Measurements from ENCODE around the gene TBC1D16. TPM values are rescaled to one million over a fixed set of nuclear protein-coding genes. Genes with fewer than 3 reads are reported as not detected.

The TBC1D16 gene
- total and polyA plus RNA-seq, 10 of the 15 experiments (the other 5 are each of a cell fraction or from before 2014, with no cell fraction given), result 0.01 to 0.13 (median 0.06) TPM; not detected in 3

GRCh38 chr17:80071116-80071841, 35.6 kb upstream of the TBC1D16 start:
- TF ChIP-seq MTA3 (IDR thresholded peaks at IDR 0.05; ENCODE audit: borderline replicate concordance, low read length), result no peak
- TF ChIP-seq BRCA1 (IDR thresholded peaks at IDR 0.05; ENCODE audit: low read depth, low read length), result no peak
- TF ChIP-seq RAD51 (IDR thresholded peaks at IDR 0.05), result no peak
- no peak for TF ChIP-seq SRF (IDR thresholded peaks at IDR 0.05; ENCODE audit: low read depth in 2 of 2, low read length in 2 of 2)
- TF ChIP-seq SP1 (IDR thresholded peaks at IDR 0.05; ENCODE audit: low read depth, low read length), result no peak
- TF ChIP-seq ZNF207 (IDR thresholded peaks at IDR 0.05; ENCODE audit: borderline replicate concordance), result no peak
- Histone ChIP-seq H4K20me1 (ENCODE audit: control insufficient read depth, insufficient read depth) (no peaks in the 10 kb centered on the region), H2AFZ (ENCODE audit: control insufficient read depth, low read depth, low read length) (no peak overlapping the region), H3K9ac (ENCODE audit: control insufficient read depth, insufficient read depth, low read length) (no peak overlapping the region), H3K27ac (ENCODE audit: control insufficient read depth, insufficient read depth) (no peak overlapping the region), H3K27me3 (replicated peaks in 1 of 2; ENCODE audit: control insufficient read depth in 2 of 2, insufficient read depth in 2 of 2, low read length in 1 of 2) (no peaks in the 10 kb centered on the region; a peak in 1 of 4 replicates), H3K4me2 (ENCODE audit: control insufficient read depth, insufficient read depth) (no peak overlapping the region), H3K4me1 (ENCODE audit: control insufficient read depth, insufficient read depth, low read length) (no peaks in the 10 kb centered on the region), H3K79me2 (ENCODE audit: control insufficient read depth, insufficient read depth, low read length) (no peaks in the 10 kb centered on the region), H3K4me3 (no peak overlapping the region), H3K9me3 (replicated peaks; ENCODE audit: control insufficient read depth, insufficient read depth, low read length) (no peaks in the 10 kb centered on the region), H3K36me3 (ENCODE audit: control insufficient read depth in 2 of 2, insufficient read depth in 2 of 2, low read length in 1 of 2) (no peaks in the 10 kb centered on the region)
- ChIA-PET SMC1A (ENCODE audit: uncharacterized antibody, unreplicated experiment) (no interaction called here), POLR2A (no interaction called here), RAD21 (ENCODE audit: unreplicated experiment) (no interaction called here), CTCF (no interaction called here)
- WGBS (ENCODE audit: insufficient coverage, insufficient replicate concordance, low lambda C conversion rate, missing lambda C conversion rate), result 35% methylated on average over 20 of the region's 20 CpGs
- intact Hi-C loops (cut with micrococcal nuclease; ENCODE audit: unreplicated experiment) (no loop called here), in situ Hi-C loops (cut with MboI) (no loop called here)
- FAIRE-seq, result no peak
- BruUV-seq (replicated peaks), result no TSS peak
- no peak for DNase-seq (ENCODE audit: low read depth, low spot score)
- no peak for ATAC-seq

GRCh38 chr17:80070375-80071115, 34.9 kb upstream of the TBC1D16 start:
- Histone ChIP-seq H3K9ac (ENCODE audit: control insufficient read depth, insufficient read depth, low read length) (no peak overlapping the region), H2AFZ (ENCODE audit: control insufficient read depth, low read depth, low read length) (no peak overlapping the region), H4K20me1 (ENCODE audit: control insufficient read depth, insufficient read depth) (no peaks in the 10 kb centered on the region), H3K4me2 (ENCODE audit: control insufficient read depth, insufficient read depth) (no peak overlapping the region), H3K79me2 (ENCODE audit: control insufficient read depth, insufficient read depth, low read length) (no peaks in the 10 kb centered on the region), H3K9me3 (replicated peaks; ENCODE audit: control insufficient read depth, insufficient read depth, low read length) (no peaks in the 10 kb centered on the region), H3K27ac (ENCODE audit: control insufficient read depth, insufficient read depth) (no peak overlapping the region), H3K27me3 (replicated peaks in 1 of 2; ENCODE audit: control insufficient read depth in 2 of 2, insufficient read depth in 2 of 2, low read length in 1 of 2) (no peaks in the 10 kb centered on the region; a peak in 1 of 4 replicates), H3K36me3 (ENCODE audit: control insufficient read depth in 2 of 2, insufficient read depth in 2 of 2, low read length in 1 of 2) (no peaks in the 10 kb centered on the region), H3K4me1 (ENCODE audit: control insufficient read depth, insufficient read depth, low read length) (no peaks in the 10 kb centered on the region), H3K4me3 (no peak overlapping the region)
- FAIRE-seq (no peak), ATAC-seq (no peak), DNase-seq (ENCODE audit: low read depth, low spot score) (no peak)
- BruUV-seq (replicated peaks), result no TSS peak
- CTCF ChIA-PET, result no interaction called here
- POLR2A ChIA-PET, result no interaction called here
- 40% methylated on average over 15 of the region's 15 CpGs for WGBS (ENCODE audit: insufficient coverage, insufficient replicate concordance, low lambda C conversion rate, missing lambda C conversion rate)
- in situ Hi-C loops (cut with MboI) (no loop called here), intact Hi-C loops (cut with micrococcal nuclease; ENCODE audit: unreplicated experiment) (no loop called here)
- SMC1A ChIA-PET (ENCODE audit: uncharacterized antibody, unreplicated experiment), result no interaction called here
- RAD21 ChIA-PET (ENCODE audit: unreplicated experiment), result no interaction called here
- TF ChIP-seq ZNF274 (IDR thresholded peaks at IDR 0.05; ENCODE audit: insufficient read depth, insufficient read length) (no peak), PAX8 (IDR thresholded peaks at IDR 0.05) (no peak), ESRRA (IDR thresholded peaks at IDR 0.05; ENCODE audit: low read length) (no peak), ZSCAN29 (IDR thresholded peaks at IDR 0.05) (no peak), IKZF1 (conservative IDR thresholded peaks at IDR 0.05) (no peak), SREBF2 (IDR thresholded peaks at IDR 0.05; ENCODE audit: low read length) (no peak), ZBED1 (IDR thresholded peaks at IDR 0.05; ENCODE audit: borderline replicate concordance) (no peak), ELK1 (IDR thresholded peaks at IDR 0.05; ENCODE audit: low read depth, low read length) (no peak), RELA (IDR thresholded peaks at IDR 0.05; ENCODE audit: borderline replicate concordance, partially characterized antibody) (no peak), RUNX3 (IDR thresholded peaks at IDR 0.05; ENCODE audit: low read length) (no peak)

All from GM12878 (cell line).